Fibroblast of the aortic adventitia (primary cell): ENCODE measurements around the gene CD36. TPM values are rescaled to one million over a fixed set of nuclear protein-coding genes. Genes with fewer than 3 reads are reported as not detected.

ENCODE experiments used
- DNase-seq: peaks from one replicate; pipeline ENCODE4 v3.0.0-alpha.2; 2010; ENCODE audit warnings: low read depth
- H3K4me3 ChIP-seq: 2 replicates; pipeline ENCODE4 v1.5.1; 2011; ENCODE audit warnings: low read depth, mild to moderate bottlenecking, control low read depth, low read length, moderate library complexity
- total RNA-seq: library from RNA; depleted of rRNA; stranded (reverse); fragments of >200 nt; gene quantifications from 2 replicates; pipeline ENCODE4 v1.2.3, GENCODE V29; 2012; ENCODE audit warnings: low replicate concordance
- TF ChIP-seq, protein P1 (sequence below): IDR thresholded peaks from 2 replicates; pipeline ENCODE4 v1.5.1; 2011; ENCODE audit warnings: mild to moderate bottlenecking, low read length, control low read depth, inconsistent platforms; ENCODE audit not compliant: insufficient read depth

The CD36 gene
- total RNA-seq, 1 donor, result 1.7 TPM

GRCh38 chr7:80703272-80703671, 64.8 kb downstream of the CD36 start:
- TF ChIP-seq, protein P1, sequence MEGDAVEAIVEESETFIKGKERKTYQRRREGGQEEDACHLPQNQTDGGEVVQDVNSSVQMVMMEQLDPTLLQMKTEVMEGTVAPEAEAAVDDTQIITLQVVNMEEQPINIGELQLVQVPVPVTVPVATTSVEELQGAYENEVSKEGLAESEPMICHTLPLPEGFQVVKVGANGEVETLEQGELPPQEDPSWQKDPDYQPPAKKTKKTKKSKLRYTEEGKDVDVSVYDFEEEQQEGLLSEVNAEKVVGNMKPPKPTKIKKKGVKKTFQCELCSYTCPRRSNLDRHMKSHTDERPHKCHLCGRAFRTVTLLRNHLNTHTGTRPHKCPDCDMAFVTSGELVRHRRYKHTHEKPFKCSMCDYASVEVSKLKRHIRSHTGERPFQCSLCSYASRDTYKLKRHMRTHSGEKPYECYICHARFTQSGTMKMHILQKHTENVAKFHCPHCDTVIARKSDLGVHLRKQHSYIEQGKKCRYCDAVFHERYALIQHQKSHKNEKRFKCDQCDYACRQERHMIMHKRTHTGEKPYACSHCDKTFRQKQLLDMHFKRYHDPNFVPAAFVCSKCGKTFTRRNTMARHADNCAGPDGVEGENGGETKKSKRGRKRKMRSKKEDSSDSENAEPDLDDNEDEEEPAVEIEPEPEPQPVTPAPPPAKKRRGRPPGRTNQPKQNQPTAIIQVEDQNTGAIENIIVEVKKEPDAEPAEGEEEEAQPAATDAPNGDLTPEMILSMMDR, result no peak
- no peak overlapping the region for H3K4me3 ChIP-seq
- DNase-seq, result no peak

DNA sequence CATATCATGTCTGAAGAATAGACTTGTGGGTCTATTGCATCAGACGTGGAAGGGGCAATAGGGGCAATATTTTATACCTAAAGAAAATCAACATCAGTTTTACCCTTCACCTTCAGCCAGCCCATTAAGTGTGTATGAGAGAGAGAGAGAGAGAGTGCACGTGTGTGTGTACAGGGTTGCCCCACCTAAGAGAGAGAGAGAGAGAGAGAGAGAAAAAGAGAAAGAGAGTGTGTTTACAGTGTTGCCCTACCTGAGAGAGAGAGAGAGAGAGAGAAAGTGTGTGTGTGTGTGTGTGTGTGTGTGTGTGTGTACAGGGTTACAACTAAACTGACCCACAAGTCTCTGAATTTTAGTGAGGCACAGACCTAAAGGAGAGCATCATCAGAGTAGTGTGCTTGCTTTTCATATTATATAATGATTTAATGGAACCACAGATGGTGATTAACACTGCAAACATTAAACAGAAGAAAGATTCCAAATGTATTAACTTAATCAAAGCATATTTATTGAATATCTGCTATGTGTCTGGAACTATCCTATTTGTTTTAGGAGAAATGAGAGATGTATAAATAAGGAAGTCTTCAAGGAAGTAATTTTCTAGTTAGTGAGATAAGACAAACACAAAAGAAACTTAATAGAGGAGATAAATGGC, 66.8 kb downstream of the CD36 start:
- TF ChIP-seq, protein P1, result no peak
- no peak overlapping the region for H3K4me3 ChIP-seq
- DNase-seq, result no peak

DNA sequence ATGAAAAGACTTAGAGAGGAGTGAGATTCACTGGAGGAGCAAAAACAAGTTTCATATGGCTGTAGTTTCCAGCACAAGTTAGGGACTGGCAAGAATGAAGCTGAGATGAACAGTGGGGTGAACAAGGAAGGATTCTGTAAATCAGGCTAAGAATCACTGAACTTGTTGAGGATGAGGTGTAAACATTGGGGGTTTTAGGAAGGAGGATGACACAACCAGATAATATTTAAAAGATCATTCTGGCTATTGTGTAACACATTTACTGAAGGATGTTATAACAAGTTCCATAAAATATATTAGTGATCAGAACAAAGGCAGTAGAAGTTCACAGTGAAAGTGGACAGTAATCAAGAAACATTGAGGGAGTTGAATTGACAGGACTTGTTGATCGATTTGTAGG, 68.9 kb downstream of the CD36 start:
- no peak for DNase-seq
- H3K4me3 ChIP-seq, result no peak overlapping the region
- TF ChIP-seq, protein P1, result no peak

GRCh38 chr7:80708123-80708522, 69.7 kb downstream of the CD36 start:
- H3K4me3 ChIP-seq, result no peak overlapping the region
- DNase-seq, result no peak
- TF ChIP-seq, protein P1, result no peak

DNA sequence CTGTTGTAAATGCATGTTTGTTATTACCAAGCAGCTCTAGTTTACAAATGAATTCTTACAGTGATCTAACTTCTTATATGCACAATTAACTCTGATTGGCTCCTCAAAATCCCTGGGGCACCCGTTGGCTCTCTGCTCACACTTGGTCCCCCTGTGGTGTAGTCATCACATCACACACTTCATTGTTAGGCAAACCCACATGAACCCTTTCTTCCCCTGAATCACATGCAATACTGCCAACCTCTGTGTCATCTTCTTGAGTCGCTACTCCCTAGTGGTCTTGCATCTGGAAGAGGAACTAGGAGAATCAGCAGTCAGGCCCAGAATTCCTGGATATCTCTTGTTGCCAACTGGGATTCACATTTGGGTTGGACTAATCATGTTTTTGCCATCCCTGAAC, 73.1 kb downstream of the CD36 start:
- DNase-seq, result peak; percentile 69
- TF ChIP-seq, protein P1, result no peak
- no peak overlapping the region for H3K4me3 ChIP-seq

DNA sequence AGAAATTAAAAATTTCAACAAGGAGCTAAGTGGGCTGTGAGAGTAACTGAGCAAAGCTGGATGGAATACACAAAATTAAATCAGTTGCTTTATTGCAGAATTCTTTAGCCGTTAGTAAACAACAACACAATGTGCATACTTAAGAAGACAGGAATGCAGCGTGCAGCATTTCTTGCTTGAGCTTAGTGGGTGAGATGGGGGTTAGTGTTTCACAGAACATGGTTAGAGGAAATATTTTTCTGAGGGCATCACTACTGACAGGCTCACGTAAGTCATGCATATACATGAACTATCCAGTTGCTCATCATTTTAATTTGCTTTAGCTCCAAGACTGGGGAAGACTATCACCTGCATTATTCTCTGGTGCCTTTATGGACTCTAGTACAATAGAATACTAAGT, 80.8 kb downstream of the CD36 start:
- DNase-seq, result no peak
- TF ChIP-seq, protein P1, result no peak
- no peak overlapping the region for H3K4me3 ChIP-seq

DNA sequence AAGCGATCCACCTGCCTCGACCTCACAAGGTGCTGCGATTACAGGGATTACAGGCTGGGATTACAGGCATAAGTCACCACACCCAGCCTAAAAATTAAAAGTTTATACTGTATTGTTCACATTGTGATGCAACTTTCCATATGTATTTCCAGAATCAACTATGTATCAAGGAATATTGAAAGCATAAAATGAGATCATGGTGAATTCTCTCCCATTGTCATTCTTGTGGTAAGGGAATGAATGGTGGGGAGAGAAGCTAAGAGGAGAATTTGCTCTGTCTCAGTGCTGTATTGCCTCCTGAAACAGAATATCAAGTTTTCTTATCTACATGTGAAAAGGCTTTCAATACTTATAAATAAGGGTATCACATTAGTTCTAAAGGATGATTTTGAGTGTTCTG, 81.7 kb downstream of the CD36 start:
- DNase-seq, result no peak
- TF ChIP-seq, protein P1, result no peak
- no peak overlapping the region for H3K4me3 ChIP-seq
